SJSA1 (cell line): Measurements from ENCODE around the gene TCEAL9. TPM values are rescaled to one million over a fixed set of nuclear protein-coding genes. Genes with fewer than 3 reads are reported as not detected.
A peak's percentile ranks its signal among the peaks of the same experiment; 100 is the strongest.
"Not testable (repeated sequence)": the region's sequence is repeated elsewhere in the genome, so short reads cannot be mapped to it uniquely, and the experiment has no call there.

ENCODE experiments used
- DNase-seq, 2 experiments: peaks; one replicate each; pipeline ENCODE4 v3.0.0-alpha.2; 2015 to 2020; ENCODE audit warnings: low spot score in 2 of 2, low read depth in 1 of 2
- H3K27ac ChIP-seq: fragments of 250-450 bp; sonication (Bioruptor Pico); 2 replicates; pipeline ENCODE4 v1.5.1; 2020; ENCODE audit warnings: mild to moderate bottlenecking, moderate library complexity
- H3K27me3 ChIP-seq: fragments of 250-450 bp; sonication (Bioruptor Pico); replicated peaks from 2 replicates; pipeline ENCODE4 v1.5.1; 2020; ENCODE audit warnings: mild to moderate bottlenecking, moderate library complexity
- H3K36me3 ChIP-seq: fragments of 250-450 bp; sonication (Bioruptor Pico); 2 replicates; pipeline ENCODE4 v1.5.1; 2020; ENCODE audit warnings: mild to moderate bottlenecking
- H3K4me1 ChIP-seq: fragments of 250-450 bp; sonication (Bioruptor Pico); replicated peaks from 2 replicates; pipeline ENCODE4 v1.6.1; 2021; ENCODE audit warnings: mild to moderate bottlenecking
- H3K4me3 ChIP-seq: fragments of 250-450 bp; sonication (Bioruptor Pico); 2 replicates; pipeline ENCODE4 v1.5.1; 2020; ENCODE audit warnings: mild to moderate bottlenecking
- H3K9me3 ChIP-seq: fragments of 250-450 bp; sonication (Bioruptor Pico); replicated peaks from 2 replicates; pipeline ENCODE4 v1.5.1; 2020; ENCODE audit warnings: mild to moderate bottlenecking
- total RNA-seq: library from RNA; depleted of rRNA; stranded (reverse); fragments of >200 nt; shearing (Covaris generic); gene quantifications from 2 replicates; pipeline ENCODE4 v1.2.3, GENCODE V29; 2014; rRNA removed

The TCEAL9 gene
- 171 and 277 TPM in 2 replicates for total RNA-seq

- no peaks in the 10 kb centered on the region for H3K9me3 ChIP-seq
- DNase-seq = peak; percentile 62 to 72
- H3K27me3 ChIP-seq = no peaks in the 10 kb centered on the region
- H3K4me3 ChIP-seq = peak within 1 kb of the TSS; percentile 65
- H3K4me1 ChIP-seq = peaks cover 12% of the 10 kb centered on the region
- H3K36me3 ChIP-seq = peaks cover 12% of the 10 kb centered on the region
- peak within 1 kb of the TSS; percentile 71 for H3K27ac ChIP-seq
These were observed at the start of gene TCEAL9 for GRCh38 chrX:103356130-103356798. TCEAL9 (plus strand) TSS chrX:103356506; CDS start chrX:103357685, 1,179 bp downstream.

GRCh38 chrX:103309860-103310554 is 46.3 kb upstream of the TCEAL9 start:
- Histone ChIP-seq H3K4me3 (no peak overlapping the region), H3K9me3 (no peaks in the 10 kb centered on the region), H3K27ac (no peak overlapping the region), H3K36me3 (no peaks in the 10 kb centered on the region), H3K4me1 (no peaks in the 10 kb centered on the region), H3K27me3 (peaks cover 4% of the 10 kb centered on the region; the same call in 1 of the 2 replicates)
- DNase-seq = no peak

- Histone ChIP-seq H3K36me3 (no peaks in the 10 kb centered on the region), H3K4me3 (no peak within 1 kb of the TSS), H3K27me3 (peaks cover 4% of the 10 kb centered on the region; the same call in 1 of the 2 replicates), H3K9me3 (no peaks in the 10 kb centered on the region), H3K4me1 (no peaks in the 10 kb centered on the region), H3K27ac (no peak within 1 kb of the TSS)
- DNase-seq = no peak
These were observed 45.5 kb upstream of the TCEAL9 start, which contains the start of gene BEX2 for GRCh38 chrX:103310555-103311398. BEX2 (minus strand) TSS chrX:103310990; CDS start chrX:103309976, 1,014 bp downstream.

GRCh38 chrX:103311399-103311780 is 44.9 kb upstream of the TCEAL9 start:
- Histone ChIP-seq H3K36me3 (no peaks in the 10 kb centered on the region), H3K4me1 (no peaks in the 10 kb centered on the region), H3K4me3 (no peak overlapping the region), H3K27ac (no peak overlapping the region), H3K9me3 (no peaks in the 10 kb centered on the region), H3K27me3 (peaks cover 4% of the 10 kb centered on the region; the same call in 1 of the 2 replicates)
- no peak for DNase-seq

- no peak within 1 kb of the TSS for H3K4me3 ChIP-seq
- no peaks in the 10 kb centered on the region for H3K9me3 ChIP-seq
- no peak within 1 kb of the TSS for H3K27ac ChIP-seq
- no peaks in the 10 kb centered on the region for H3K27me3 ChIP-seq
- no peaks in the 10 kb centered on the region for H3K4me1 ChIP-seq
- no peaks in the 10 kb centered on the region for H3K36me3 ChIP-seq
- DNase-seq = no peak
These were observed 26.3 kb upstream of the TCEAL9 start, which contains the start of gene TCEAL7 for GRCh38 chrX:103329991-103330390. TCEAL7 (plus strand) TSS chrX:103330239; CDS start chrX:103331404, 1,165 bp downstream.

- Histone ChIP-seq H3K27ac (no peak overlapping the region), H3K4me3 (no peak overlapping the region), H3K36me3 (no peaks in the 10 kb centered on the region), H3K4me1 (no peaks in the 10 kb centered on the region), H3K9me3 (no peaks in the 10 kb centered on the region), H3K27me3 (no peaks in the 10 kb centered on the region)
- no peak for DNase-seq
These were observed 25.5 kb upstream of the TCEAL9 start for GRCh38 chrX:103330681-103331288.

GRCh38 chrX:103338663-103339062 is 17.6 kb upstream of the TCEAL9 start:
- DNase-seq = no peak
- Histone ChIP-seq H3K27ac (no peak overlapping the region), H3K36me3 (no peaks in the 10 kb centered on the region), H3K4me1 (no peaks in the 10 kb centered on the region), H3K9me3 (no peaks in the 10 kb centered on the region), H3K4me3 (no peak overlapping the region), H3K27me3 (no peaks in the 10 kb centered on the region)

GRCh38 chrX:103343105-103343504 is 13.2 kb upstream of the TCEAL9 start:
- DNase-seq = peak in 1 of 2 experiments; percentile 39
- no peaks in the 10 kb centered on the region for H3K27me3 ChIP-seq
- no peak overlapping the region for H3K27ac ChIP-seq
- H3K36me3 ChIP-seq = no peaks in the 10 kb centered on the region
- no peak overlapping the region for H3K4me3 ChIP-seq
- H3K9me3 ChIP-seq = no peaks in the 10 kb centered on the region
- no peaks in the 10 kb centered on the region for H3K4me1 ChIP-seq

- Histone ChIP-seq H3K4me3 (no peak overlapping the region), H3K27ac (no peak overlapping the region), H3K9me3 (no peaks in the 10 kb centered on the region), H3K36me3 (no peaks in the 10 kb centered on the region), H3K27me3 (no peaks in the 10 kb centered on the region), H3K4me1 (no peaks in the 10 kb centered on the region)
- DNase-seq = no peak
These were observed 11.7 kb upstream of the TCEAL9 start for GRCh38 chrX:103344606-103345005.

- Histone ChIP-seq H3K27ac (no peak overlapping the region), H3K36me3 (no peaks in the 10 kb centered on the region), H3K4me3 (no peak overlapping the region), H3K9me3 (no peaks in the 10 kb centered on the region), H3K27me3 (no peaks in the 10 kb centered on the region), H3K4me1 (no peaks in the 10 kb centered on the region)
- no peak for DNase-seq
These were observed 8.5 kb upstream of the TCEAL9 start for GRCh38 chrX:103347682-103348397.

GRCh38 chrX:103356858-103357257 is 552 bp downstream of the TCEAL9 start:
- Histone ChIP-seq H3K27ac (peak overlapping the region; percentile 71), H3K4me3 (peak overlapping the region; percentile 65), H3K4me1 (peaks cover 18% of the 10 kb centered on the region), H3K36me3 (peaks cover 12% of the 10 kb centered on the region), H3K27me3 (no peaks in the 10 kb centered on the region), H3K9me3 (no peaks in the 10 kb centered on the region)
- no peak for DNase-seq

- H3K27me3 ChIP-seq = no peaks in the 10 kb centered on the region
- no peaks in the 10 kb centered on the region for H3K9me3 ChIP-seq
- DNase-seq = no peak
- H3K36me3 ChIP-seq = peaks cover 12% of the 10 kb centered on the region
- H3K4me1 ChIP-seq = peaks cover 28% of the 10 kb centered on the region
- peak overlapping the region; percentile 65; the same call in 1 of the 2 replicates for H3K4me3 ChIP-seq
- H3K27ac ChIP-seq = no peak overlapping the region
These were observed 1.6 kb downstream of the TCEAL9 start for GRCh38 chrX:103357871-103358270.

- not testable (repeated sequence) for H3K27me3 ChIP-seq, DNase-seq, H3K9me3 ChIP-seq, H3K4me3 ChIP-seq, H3K27ac ChIP-seq
- Histone ChIP-seq H3K4me1 (peaks cover 30% of the 10 kb centered on the region), H3K36me3 (peaks cover 12% of the 10 kb centered on the region)
These were observed 3.3 kb downstream of the TCEAL9 start for GRCh38 chrX:103359605-103360004.
